NCI-H2029 treated with DMSO at 0.1 percent for 48 hours (cell line): ENCODE results near the gene KRT16.
A peak's percentile ranks its signal among the peaks of the same experiment; 100 is the strongest.
"Not testable (repeated sequence)": the region's sequence is repeated elsewhere in the genome, so short reads cannot be mapped to it uniquely, and the experiment has no call there.

Experiments used
- DNase-seq: peaks from one replicate; lab custom pipeline; 2025; lab: John Stamatoyannopoulos, UW

Gene KRT16

DNA sequence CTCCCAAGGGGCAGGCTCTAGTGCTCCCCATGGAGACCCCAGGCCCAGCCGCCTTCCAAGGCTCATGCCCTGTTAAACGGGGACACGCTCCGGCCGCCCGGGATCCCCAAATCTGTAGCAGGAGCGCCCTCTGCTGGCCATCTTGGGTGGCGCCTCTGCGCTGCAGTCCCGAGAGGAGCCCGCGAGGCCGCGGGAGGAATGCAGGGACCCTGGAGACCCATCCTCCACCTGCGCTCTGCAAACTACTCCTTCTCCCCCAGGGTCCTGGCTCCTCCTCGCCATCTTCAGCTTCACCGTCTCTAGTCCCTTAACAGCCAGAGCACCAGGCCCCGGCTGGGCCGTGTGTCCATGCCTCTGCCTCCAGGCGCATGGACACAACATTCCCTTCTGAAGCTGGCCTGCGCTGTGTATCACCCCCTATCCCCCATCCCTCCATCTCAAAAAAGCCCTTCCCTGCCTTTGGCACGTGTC, 35.4 kb upstream of the KRT16 start:
- peak; percentile 46 for DNase-seq

DNA sequence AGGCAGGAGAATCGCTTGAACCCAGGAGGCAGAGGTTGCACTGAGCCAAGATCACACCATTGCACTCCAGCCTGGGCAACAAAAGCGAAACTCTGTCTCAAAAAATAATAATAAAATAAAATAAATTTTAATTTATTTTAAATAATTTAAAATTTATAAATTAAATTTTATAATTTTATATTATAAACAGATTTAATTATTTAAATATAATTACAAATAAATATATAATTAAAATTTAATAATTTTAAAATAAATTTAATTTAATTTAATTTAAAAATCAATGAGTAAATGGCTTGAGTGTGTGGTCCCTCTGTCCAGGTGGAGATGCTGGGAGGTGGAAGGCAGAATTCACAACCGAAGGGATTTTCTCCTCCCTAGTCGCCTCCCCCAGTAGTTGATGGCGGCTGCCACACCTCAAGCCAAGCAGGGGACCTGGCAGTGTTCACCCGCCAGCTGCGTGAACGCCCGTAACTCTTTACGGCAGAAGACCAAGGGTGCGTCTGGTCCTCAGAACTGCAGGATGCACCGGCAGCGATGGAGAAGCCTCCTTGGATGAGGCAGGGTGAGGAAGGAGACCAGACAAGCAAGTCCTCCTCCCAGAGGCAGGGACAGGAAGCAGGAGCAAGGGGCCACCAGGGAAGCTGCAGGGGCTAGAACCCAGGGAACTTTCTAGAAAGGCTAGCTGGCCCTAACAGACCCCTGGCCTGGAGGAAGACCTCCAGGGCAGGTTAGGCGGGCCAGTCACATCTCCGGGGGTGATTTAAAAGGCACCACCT, 34.7 kb upstream of the KRT16 start:
- no peak for DNase-seq

DNA sequence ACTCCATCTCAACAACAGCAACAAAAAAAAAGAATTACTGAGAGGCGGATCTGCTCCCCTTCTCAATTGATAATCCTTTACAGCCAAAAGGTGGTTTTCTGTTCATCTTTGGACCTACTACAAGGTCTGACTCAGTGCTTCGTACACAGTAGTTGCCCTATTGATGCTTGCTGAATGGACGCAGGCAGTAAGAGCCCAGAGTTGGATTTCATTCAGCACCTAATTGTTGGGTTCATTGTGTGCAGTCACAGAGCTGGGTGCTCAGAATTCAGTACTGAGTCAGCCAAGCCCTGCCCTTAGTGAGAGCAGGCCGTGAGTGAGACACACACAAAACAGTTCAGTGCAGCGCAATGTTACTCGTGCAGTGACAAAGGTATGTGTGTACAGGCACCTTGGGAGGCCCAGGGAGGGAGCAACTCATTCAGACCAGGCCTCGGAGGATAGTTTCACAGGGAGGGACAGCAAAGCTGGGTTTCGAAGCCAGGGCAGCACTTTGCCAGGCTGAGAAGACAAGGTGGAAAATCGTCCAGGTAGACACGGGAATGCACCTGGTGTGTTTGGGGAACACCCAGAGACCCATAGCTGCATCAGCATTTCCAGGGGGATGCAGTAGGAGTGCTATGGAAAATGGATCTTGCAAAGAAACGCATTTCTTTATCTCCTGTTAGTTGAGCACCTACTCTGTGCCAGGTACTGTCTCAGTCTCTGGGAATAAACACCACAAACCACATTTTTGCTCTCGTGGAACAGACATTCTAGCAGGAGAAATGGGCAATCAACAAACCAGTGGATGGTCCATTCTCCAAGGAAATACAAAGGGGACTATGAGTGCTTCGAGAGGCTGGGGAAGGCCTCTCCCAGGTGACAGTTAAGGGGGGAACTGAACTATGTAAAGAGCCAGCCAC, 29.9 kb upstream of the KRT16 start:
- no peak for DNase-seq

DNA sequence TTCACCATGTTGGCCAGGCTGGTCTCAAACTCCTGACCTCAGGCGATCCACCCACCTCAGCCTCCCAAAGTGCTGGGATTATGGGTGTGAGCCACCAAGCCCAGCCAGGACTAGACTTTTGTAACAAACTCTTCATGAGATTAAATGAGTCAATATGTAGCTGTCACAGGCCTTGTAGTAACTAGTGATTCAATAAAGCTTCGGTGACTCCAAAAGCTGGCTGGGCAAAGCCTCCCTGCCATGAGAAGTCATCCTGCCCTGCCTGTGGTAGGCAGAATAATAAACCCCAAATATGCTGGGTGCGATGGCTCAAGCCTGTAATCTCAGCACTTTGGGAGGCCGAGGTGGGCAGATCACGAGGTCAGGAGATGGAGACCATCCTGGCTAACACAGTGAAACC, 28.0 kb upstream of the KRT16 start:
- not testable (repeated sequence) for DNase-seq

DNA sequence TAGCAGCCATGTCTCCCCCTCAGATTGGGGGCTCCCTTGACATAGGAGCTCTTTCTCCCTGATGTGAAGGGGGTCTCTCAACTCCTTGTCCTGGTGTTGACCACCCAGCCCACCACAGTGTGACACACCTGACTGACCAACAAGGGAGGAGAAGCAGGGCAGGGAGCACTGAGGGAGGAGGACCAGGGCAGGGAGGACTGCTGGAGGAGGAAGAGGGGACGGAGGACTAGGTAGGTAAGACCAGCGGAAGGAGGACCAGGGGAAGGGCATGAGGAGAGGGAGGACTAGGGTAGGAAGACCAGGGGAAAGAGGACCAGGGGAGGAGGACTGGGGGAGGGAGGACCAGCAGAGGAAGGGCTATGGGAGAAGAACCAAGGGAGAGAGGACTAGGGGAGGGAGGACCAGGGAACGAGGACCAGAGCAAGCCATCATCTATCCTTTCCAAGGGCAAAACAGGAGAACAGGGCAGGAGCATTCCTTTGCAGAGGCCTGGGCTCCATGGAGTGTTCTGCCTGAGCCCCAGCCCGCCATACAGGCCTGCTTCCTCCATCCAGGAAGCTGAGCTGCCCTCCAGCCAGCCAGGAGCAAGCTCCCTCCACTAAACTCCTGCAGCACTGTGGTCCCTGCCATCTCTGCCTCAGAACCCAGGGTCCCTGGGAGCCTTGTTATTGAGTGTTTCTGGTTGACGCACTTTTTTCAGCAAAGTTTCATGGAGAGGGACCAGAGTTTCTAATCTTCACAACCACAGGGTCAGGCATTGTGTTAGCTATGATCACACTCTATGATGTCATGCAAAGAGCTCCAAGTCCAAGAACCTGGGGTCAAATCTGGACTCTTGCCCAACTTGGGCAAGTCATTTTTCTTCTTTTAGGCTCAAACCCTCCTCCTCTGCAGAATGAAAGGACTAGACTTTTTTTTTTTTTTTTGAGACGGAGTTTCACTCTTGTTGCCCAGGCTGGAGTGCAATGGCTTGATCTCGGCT, 27.2 kb upstream of the KRT16 start:
- no peak for DNase-seq

DNA sequence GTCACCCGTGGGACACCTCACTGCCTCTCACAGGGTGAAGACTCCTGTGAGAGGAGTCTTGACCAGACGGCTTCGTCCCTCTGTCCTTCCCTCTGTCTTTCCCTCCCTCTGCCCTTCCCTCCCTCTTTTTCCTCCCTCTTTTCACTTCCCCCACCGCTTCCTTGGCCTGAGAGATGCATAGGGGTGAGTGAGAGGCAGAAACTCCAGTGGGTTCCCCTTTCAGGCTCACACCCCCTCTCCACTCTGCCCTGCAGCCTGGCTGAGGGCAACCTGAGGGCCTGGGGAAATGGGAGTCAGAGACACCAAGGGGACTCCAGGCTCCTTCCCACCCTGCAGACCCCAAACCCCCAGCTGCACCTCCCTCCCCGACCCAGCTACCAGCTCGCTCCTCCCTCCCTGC, 26.4 kb upstream of the KRT16 start:
- DNase-seq, result no peak

DNA sequence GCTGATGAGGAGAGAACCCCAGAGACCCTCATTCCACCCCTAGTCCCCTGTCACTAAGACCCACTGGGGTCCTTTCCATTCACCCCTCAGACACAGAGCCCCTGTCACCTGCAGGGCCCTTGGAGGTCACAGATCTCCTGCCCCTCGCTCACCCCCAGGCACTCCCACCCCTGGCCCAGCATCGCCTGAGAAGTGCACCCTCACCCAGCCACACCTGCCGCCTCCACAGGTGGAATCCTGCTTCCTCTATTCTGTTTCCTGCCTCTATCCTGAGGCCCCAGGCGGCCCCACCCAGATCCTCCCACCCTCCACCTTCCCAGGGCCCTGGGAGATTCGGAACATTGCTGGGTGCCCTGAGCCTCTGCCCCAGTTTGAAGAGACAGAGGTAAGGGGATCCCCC, 25.6 kb upstream of the KRT16 start:
- no peak for DNase-seq

DNA sequence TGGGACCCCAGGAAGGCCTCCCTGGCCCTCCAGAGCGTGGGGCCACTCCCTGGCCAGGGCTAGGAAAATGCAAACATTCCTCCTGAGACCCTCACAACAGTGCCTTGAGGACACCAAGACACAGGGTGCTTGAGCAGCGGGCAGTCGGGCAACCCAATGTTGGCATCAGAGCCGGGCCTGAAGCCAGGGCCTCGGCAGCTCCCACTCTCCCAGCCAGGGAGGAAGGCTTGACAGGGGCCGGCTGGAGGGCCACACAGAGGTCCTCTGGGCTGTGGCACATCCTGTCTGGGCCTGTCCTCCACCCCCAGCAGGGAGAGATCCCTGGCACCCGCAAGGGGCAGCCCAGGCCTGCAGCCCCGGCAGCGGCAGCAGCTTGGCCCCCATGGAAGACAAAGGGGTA, 24.1 kb upstream of the KRT16 start:
- no peak for DNase-seq

DNA sequence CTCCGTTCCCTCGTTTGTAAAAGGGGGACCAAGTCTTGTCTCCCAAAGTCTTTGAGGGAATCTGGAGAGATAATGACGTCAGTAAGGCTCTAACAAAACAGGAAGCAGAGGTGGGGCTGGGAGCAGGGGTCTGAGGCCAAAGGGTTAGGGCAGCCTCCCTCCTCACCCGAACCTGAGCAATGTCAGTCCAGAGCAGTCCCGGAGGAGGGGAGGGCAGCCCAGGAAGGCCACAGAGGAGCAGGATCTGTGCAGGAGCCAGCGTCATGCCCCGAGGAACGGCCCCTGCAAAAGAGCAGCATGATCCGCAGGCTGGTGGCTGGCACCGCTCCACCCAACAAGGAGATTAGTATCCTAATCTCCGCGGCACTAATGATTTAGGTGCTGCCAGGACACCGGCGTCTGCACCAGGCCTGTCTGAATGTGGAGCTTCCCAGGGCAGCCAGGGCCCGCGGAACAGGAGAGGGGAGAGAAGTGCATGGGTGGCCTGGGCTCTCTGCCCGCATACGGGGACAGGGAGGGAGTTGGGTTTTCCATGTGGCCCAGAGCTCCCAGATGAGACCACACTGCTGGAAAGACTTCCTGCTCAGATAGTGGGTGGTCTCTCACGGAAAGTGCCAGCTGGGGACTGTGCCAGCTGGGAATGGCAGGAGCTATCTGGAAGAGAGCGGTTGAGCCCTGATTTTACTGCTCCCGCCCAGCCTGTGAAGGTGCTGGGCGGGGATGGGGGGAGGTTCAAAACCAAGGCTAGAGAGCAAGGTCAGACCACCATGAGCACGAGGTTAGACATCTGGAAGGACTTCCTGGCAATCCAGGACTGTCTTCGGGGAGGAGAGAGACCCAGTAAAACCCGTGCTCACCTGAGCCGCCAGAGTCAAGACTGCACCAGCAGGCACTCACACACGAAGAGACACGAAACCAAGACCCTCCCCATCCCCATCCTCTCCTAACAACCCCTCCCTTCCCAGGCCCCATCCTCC, 22.8 kb upstream of the KRT16 start:
- DNase-seq, result no peak

DNA sequence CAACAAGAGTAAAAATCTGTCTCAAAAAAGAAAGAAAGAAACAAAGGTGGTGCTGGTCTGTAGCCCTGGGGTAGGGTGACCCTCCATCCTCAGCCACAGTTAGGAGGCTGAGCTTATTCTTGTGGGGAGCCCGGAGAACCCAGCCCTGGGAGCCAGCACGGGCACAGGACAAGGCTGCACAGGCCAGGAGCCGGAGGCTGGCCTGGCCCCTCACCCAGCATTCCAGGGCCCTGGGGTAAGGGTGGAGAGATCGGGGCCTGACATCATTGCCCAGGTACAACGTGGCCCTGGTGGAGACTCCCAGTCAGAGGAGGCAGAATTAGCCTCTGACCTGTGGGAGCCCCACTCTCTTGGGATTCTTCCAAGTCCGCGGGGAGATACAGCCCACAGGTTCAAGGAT, 22.1 kb upstream of the KRT16 start:
- no peak for DNase-seq

DNA sequence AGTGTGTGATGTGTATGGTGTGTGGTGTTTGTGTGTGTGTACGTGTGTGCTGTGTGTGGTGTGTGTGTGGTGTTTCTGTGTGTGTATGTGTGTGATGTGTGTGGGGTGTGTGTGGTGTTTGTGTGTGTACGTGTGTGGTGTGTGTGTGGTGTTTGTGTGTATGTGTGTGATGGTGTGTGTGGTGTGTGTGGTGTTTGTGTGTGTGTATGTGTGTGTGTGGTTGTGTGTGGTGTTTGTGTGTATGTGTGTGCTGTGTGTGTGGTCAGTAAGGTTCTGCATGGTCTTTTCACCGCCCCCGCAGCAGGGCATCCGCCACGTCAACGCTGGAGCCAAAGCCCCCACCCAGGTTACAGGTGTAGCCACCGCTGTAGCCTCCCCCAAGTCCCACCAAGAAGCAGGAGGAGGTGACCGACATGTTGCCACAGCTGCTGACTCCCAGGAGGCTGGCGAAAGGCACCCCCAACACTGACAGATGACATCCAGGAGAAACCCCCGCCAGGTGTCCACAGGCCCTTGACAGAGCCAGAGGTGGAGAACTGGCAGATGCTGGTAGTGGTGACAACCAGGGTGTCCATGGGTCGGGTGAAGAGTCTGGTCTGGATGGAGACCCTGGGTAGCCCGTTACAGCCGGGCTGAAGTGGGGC, 21.1 kb upstream of the KRT16 start:
- no peak for DNase-seq

DNA sequence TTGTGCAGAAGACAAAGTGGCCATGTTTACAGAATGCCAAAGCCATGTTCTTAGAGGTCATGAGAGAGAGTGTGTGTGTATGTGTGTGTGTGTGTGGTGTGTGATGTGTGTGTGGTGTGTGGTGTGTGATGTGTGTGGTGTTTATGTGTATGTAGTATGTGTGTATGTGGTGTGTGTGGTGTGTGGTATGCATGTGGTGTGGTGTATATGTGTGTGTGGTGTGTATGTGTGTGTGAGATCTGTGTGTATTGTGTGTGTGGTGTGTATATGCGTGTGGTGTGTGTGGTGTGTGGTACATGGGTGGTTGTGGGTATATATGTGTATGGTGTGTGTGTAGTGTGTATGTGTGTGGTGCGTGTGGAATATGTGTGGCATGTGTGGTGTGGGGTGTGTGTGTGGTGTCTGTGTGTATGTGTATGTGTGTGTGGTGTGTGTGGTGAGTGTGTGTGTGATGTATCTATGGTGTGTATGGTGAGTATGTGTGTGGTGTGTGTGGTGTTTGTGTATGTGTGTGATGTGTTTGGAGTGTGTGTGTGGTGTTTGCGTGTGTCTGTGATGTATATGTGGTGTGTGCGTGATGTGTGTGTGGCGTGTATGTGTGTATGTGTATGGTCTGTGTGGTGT, 20.0 kb upstream of the KRT16 start:
- no peak for DNase-seq

DNA sequence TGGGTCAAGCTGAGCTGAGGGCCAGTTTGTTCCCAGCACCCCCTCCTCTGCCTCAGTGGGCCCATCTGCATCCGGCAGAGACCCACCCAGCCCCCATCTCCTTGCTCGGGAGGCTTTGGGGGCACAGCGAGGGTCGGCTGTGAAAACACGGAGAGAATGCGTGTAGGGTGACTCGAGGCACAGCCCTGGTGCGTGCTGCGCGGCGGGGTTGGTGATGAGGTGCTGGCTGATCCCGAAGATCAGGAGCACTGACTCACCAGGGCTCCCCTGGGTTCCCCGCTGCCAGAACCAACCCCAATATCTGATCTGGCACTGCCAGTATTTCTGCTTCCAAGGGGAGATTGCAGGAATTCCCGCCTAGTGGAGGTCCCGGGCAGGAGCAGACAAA, 19.3 kb upstream of the KRT16 start:
- DNase-seq, result no peak

DNA sequence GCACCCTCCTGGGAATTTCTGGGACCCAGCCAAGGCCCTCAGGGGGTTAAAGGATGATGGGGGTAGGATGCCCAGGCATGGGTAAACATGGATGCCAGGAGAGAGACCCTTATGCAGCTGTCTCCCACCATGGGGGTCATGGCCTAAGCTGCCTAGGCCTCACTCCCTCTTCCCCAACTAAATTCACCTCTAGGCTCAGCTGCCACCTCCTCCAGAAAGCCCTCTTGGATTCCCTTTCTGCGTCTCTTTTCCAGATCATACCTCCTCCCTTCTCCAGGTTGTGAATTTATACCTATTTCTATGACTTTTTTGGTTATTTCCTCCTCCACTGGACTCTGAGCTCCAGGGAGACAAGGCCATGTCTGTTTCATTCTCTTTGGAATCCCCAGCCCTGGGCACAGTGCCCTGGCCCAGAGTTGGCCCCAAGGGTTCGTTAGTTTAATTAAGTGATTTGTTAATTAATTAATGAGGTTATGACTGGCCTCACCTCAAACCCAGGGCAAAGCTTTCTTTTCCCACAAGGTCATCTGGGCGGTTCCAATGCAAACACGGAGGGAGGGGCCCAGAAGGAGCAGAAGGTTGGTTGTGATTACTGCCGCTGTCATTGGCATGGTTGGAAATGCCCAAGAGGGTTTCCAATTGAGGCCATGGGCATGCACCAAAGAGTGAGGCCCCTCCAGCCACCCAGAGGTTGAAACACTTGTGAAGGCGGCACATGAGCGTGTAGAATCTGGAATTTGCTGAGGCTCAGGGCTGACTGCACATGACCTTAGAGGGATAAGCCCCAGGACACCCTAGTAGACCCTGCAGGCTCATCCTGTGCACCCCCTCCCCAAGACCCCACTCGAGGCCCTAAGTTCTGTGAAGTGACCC, 18.7 kb upstream of the KRT16 start:
- no peak for DNase-seq

DNA sequence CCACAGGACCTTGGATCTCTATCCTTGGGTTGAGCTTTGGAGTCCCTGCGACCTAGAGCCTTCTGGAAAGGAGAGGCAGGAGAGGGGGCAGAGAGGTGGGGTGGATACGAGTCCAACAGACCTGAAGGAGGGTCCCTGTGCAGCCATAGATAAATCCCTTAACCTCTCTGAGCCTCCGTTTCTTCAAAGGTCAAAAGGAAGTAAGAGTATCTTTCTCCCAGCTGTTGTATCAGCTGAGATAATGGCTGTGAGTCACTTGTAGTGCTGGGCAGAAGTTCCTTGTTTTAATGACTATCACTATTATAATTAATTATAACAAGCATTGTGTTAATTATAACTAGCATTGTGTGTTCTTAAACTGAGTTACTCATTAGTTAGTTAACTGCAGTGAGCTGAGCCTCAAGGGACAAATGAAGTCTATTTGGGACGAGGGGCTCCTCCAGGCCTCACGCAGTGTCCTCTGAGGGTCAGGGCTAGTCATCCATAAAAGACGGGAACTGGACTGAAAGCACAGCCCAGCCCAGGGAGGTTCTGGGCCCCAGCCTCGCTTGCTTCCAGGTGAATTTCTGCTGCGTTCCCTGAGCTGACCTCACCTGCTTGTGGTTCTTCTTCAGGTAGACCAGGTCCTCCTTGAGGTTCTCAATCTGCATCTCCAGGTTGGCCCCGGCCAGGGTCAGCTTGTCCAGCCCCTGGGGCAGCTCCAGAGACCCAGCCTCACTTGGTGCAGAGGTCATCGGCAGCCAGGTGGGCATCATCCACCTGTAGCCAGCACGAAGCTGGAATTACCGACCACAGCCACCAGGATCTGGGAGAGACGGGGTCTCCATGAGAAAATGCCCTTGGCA, 17.5 kb upstream of the KRT16 start:
- no peak for DNase-seq

DNA sequence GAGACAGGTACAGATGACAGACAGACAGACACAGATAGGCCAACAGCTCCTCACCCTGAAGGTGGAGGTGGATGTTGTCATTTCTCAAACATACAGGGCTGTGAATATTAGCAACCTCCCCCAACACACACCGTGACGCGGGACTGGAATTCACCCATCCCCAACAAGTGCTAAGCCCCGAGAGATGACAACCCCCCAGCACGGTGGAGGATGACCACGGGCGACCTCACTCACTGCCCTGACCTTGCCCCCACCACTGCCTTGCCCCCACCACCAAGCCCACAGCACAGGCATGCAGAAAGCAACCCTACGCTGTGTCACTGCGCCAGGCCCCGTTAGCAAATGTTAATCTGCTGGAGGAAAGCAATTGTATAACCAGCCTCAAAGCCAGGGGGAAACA, 16.7 kb upstream of the KRT16 start:
- DNase-seq, result no peak

DNA sequence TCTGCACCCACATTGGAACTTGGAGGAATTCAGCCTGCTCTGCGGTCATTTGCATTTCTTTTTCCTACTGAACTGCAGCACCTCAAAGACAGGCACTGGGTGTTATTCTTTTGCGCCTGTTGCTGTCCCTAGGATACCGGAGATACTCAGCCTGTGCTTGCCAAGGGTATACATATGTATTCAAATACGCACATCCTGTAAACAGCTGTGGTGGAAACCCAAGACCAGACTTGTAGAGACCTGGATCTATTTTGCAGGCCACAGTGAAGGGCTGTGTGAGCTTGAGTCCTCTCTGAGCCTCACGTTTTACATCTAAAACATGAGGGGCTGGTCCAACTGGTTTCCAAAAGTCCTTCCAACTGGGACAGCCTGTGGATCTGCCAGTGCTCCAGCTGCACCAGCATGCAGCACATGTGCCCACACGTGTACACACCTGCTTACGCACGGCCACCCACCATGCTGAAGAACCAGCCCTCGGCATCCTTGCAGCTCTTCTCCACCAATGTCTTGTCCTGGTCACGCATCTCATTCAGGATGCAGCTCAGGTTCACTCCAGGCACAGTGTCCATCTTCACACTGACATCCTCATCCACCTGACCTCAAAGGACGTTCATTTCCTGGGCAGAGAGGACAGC, 16.2 kb upstream of the KRT16 start:
- not testable (repeated sequence) for DNase-seq

DNA sequence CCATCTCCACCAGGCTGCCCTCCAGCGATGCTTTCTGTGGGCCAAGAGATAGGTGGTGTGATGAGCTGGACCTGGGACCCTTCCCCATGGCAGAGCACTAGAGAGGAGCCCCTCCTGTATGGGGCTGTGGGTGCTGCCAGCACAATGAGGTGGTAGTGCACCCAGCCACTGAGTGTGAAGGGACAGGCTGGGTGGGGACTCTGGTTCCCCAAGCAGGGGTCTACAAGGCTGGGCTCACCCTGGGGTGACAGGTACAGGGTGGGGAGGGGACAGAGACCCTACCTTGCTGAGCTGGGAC, 15.5 kb upstream of the KRT16 start:
- not testable (repeated sequence) for DNase-seq
